Stimulated activated CD4-positive, alpha-beta T cell treated with anti-CD3 and anti-CD28 coated beads, TNF-alpha, amount 100 ng/mL, for 24 hours (primary cell): Measurements from ENCODE around the gene GOLGA6A.

Source experiments
- DNase-seq, 3 experiments: peaks; one replicate each; pipeline ENCODE4 v3.0.0-alpha.2; 2020; ENCODE audit warnings: low read depth in 3 of 3

The GOLGA6A gene

GRCh38 chr15:74036271-74037170, 45.8 kb downstream of the GOLGA6A start:
- no peak for DNase-seq

GRCh38 chr15:74035121-74036017, 47.0 kb downstream of the GOLGA6A start:
- no peak for DNase-seq

- DNase-seq = no peak
Observed at GRCh38 chr15:74034206-74034755, 48.1 kb downstream of the GOLGA6A start.

GRCh38 chr15:74032606-74033561, 49.5 kb downstream of the GOLGA6A start:
- DNase-seq = no peak

- no peak for DNase-seq
Observed at GRCh38 chr15:74032046-74032445, 50.3 kb downstream of the GOLGA6A start.

GRCh38 chr15:74028646-74029045, 53.7 kb downstream of the GOLGA6A start:
- DNase-seq = no peak

GRCh38 chr15:74027688-74028087, 54.7 kb downstream of the GOLGA6A start:
- DNase-seq = no peak

- DNase-seq = no peak
Observed at GRCh38 chr15:74025436-74025835, 56.9 kb downstream of the GOLGA6A start.

GRCh38 chr15:74024687-74025086, 57.7 kb downstream of the GOLGA6A start:
- DNase-seq = no peak

GRCh38 chr15:74022706-74023470, 59.5 kb downstream of the GOLGA6A start:
- DNase-seq = no peak
